HG03097 (cell line): ENCODE results near the gene DLL4.
"Not testable (repeated sequence)": the region's sequence is repeated elsewhere in the genome, so short reads cannot be mapped to it uniquely, and the experiment has no call there.

ENCODE experiments used
- ATAC-seq: cut with Tn5 transposase; IDR thresholded peaks from one replicate; pipeline ENCODE4 v1.9.1; 2021; ENCODE audit not compliant: unreplicated experiment, low FRiP score

The DLL4 gene

DNA sequence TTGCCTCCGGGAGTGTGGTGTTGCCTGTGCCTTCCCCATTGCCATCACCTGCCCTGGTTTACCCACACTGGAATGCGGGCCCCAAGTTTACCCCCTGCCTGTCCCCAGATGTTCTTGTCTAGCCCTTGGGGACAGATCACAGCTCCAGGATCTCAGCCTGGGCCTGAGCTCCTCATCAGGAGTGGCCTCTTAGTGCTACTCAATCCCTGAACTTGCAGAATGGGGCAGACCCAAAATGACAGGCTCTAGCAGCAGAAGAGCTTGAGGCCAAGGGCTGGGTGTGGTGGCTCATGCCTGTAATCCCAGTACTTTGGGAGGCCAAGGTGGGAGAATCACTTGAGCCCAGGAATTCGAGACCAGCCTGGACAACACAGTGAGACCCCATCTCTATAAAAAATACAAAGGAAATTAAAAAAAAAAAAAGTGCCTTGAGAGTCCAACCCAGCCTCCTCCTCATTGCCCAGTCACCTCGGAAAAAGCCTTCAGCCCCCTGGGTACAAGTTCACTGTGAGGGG, 28.0 kb downstream of the DLL4 start:
- no peak for ATAC-seq

DNA sequence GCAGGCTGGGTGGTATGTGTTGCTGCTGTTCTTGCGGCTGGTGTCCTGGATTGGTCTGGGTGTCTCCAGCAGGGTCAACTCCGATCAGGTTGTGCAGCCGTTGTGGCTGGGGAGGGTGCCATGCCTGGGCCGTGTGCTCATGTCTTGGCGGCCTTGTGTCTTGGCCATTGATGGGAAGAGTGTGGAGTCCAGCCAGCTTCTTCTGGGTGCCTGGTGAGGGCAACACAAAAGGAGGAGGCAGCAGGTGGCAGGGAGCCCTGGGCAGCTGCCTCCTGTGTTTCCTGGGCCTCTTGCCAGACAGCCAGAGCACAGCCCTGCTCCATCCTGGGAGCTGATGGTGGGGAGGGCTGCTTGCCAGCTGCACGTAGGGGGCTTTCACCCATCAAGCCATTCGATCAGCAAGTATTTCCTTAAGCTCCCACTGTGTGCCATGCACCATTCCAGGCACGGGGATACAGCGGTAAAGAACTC, 28.5 kb downstream of the DLL4 start:
- ATAC-seq, result no peak

DNA sequence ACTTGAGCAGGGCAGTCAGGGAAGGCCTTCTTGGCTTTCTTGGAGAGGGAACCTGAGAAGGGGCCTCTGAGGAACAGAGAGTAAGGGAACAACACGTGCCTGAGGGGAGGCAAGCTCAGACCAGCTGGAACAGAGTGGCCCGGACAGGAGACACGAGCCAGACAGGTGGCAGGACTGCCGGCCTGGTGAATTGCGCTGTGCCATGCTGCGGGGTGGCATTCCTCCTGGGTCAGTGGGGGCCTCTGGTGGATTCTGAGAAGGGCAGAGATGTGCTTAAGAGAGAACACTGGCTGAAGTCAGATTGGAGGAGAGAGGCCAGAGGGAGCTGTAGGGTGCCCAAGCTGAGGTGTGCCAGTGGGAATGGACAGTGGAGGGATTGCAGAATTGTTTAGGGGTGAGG, 29.0 kb downstream of the DLL4 start:
- ATAC-seq, result no peak

DNA sequence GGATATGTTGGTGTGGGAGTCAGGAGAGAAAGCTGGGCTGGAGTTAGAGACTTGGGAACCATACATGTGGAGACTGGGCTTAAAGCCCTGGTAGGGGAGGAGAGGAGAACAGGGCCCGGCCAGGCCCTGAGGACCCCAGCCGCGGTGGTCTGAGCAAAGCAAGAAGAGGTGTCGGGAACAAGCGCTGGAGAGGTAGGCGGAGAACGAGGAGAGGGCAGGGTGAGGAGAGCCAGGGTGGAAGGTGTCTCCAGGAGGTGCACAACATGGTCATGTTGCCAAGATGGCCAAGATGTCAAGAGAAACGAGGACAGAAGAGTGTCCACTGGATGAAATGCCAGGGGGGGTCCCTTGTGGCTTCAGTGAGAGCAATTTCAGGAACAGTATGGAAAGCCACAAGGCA, 29.6 kb downstream of the DLL4 start:
- ATAC-seq, result no peak

DNA sequence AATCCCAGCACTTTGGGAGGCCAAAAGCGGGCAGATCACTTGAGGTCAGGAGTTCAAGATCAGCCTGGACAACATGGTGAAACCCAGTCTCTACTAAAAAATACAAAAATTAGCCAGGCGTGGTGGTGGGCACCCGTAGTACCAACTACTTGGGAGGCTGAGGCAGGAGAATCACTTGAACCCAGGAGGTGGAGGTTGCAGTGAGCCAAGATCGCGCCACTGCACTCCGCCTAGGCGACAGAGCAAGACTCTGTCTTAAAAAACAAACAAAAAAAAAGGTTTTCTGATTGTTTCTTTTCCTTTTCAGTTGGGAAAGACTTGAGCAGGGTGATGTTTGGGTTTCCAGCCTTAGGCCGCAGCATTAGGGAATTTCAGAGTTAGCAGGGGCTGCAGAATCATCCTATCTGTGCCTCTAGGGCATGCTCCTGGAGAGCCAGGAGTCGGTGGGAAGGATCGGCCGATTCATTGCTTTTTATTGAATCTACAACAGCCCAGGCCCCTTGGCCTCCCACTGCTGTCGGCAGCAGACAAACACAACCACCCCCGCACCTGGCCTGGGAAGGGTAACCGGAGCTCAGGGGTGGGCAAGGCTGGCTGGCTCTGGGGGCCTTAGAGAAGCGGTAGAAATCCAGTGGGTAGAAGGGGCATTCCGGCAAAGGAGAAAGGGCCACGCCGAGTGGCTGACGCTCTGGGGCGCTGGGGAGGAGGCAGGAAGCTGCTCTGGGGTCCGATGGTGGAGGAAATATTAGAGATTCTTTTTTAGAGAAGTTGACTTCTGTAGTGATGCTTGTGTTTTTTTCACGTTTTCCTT, 30.4 kb downstream of the DLL4 start:
- ATAC-seq, result no peak

DNA sequence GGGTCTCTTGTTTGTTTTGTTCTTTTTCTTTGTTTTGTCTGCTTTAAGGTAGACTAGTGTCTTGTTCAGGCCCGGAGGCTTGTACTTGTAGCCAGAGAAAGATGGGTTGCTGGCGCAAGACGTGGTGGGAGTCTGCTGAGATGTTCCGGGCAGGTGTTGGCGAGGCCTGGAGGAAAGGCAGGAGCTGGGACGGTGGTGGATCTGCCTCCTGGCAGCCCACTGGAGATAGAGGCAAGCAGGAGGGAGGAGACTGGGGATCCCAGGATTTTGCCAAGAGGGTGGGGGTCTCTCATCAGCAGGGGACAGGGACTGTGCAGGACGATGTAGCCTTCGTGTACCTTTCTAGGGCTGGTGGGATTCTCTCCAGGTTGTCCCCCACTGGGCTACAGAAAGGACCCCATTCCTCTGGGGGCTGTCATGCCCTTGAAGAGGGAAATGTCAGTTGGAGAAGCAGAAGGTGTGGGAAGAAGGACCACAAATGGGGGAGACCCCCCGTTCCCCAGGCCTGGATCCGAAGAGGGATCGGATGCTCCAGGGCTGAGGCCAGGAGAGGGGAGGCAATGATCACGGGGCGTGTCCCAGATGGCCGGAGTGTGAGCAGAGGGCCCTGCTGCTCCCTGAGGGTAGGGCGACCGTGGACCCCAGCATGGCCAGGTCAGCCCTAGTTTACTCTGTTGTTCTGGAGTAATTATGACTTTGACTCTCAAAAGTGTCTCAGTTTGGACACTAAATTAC, 31.2 kb downstream of the DLL4 start:
- ATAC-seq, result no peak

DNA sequence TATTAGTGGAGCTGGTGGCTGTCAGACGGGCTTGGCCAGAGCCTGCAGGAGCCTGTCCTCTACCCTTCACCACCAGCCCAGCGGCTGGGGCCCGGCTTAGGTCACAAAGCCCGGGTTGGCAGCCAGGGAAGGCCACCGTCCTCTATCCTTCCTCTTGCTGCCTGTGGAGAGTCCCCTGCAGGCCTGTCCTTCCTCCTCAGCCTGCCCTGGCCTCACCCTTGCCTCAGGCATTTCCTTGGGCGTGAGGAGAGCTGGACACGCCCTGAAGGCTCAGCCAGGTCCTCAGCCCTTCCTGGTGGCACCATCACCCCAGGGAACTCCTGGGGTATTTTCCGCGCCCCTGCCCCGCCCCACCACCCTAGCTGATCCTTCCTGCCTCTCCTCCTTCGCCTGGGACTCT, 31.8 kb downstream of the DLL4 start:
- ATAC-seq, result no peak

DNA sequence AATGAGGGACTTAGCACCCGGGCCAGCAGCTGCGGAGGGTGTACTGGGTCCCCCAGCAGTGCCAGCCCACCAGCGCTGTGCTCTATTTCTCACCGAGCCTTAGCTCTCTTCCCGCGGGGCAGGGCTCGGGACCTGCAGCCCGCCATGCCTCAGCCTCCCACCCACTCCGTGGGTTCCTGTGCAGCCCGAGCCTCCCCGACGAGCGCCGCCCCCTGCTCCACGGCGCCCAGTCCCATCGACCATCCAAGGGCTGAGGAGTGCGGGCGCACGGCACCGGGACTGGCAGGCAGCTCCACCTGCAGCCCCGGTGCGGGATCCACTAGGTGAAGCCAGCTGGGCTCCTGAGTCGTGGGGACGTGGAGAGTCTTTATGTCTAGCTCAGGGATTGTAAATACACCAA, 32.6 kb downstream of the DLL4 start:
- ATAC-seq, result not testable (repeated sequence)

DNA sequence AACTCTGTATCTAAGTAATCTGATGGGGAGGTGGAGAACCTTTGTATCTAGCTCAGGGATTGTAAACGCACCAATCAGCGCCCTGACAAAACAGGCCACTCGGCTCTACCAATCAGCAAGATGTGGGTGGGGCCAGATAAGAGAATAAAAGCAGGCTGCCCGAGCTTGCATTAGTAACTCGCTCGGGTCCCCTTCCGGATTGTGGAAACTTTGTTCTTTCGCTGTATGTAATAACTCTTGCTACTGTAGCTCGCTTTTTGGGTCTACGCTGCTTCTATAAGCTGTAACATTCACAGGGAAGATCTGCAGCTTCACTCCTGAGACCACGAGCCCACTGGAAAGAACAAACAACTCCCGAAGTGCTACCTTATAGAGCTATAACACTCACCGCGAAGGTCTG, 33.2 kb downstream of the DLL4 start:
- not testable (repeated sequence) for ATAC-seq

DNA sequence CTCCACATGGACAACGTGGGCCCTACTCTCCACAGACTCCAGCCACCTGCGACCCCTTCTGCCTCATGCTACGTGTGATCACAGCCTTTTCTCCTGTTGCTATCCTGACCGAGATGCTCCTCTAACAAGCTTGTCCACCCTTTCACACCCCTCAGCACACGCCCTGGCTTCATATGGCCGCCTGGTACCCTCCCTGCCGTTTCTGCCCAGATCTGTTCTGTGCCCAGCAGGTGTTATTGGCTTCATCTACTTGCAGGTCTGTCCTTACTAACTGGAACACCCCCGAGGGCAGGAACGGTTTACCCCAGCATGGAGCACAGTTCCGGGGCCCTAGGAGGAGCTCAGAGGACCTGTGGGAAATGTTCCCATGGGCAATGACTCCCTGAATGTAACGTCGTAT, 34.1 kb downstream of the DLL4 start:
- ATAC-seq, result no peak

DNA sequence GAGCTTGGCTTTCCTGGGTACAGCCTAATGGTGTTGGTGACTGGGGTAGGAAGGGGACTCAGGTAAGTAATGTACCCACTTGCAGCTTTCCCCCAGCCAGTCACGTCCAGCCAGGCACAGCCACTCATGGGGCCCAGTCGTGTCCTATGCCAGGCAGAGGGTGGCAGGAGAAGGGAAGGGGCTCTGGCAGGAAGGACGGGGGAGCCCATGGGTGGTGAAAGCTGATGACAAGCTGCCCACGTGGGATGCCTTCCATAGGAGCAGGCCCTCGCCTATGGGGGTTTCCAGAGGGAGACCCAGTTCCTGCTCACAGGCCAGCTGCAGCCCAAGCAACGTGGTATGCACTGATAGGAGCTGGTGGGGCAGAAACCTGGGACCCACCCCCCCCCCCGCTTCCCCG, 34.9 kb downstream of the DLL4 start:
- ATAC-seq, result no peak

DNA sequence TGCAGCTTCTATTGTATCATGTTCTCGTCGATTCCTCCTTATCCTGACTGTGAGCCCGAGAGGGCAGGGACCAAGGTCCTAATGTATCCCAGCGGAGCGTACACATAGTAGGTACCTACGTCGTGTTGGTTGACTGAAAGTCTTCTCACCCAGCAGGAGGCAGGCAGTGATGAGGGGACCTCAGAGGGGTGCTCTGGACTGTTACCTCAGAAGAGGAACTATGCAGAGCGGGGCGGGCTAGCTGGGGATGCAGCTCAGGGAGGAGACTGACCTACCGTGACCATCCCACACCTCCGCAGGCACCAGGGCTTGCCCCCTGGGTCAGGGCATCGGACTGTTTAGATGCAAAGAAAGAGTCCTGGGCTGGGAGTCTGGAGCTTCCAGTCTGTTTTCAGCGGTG, 35.5 kb downstream of the DLL4 start:
- no peak for ATAC-seq

DNA sequence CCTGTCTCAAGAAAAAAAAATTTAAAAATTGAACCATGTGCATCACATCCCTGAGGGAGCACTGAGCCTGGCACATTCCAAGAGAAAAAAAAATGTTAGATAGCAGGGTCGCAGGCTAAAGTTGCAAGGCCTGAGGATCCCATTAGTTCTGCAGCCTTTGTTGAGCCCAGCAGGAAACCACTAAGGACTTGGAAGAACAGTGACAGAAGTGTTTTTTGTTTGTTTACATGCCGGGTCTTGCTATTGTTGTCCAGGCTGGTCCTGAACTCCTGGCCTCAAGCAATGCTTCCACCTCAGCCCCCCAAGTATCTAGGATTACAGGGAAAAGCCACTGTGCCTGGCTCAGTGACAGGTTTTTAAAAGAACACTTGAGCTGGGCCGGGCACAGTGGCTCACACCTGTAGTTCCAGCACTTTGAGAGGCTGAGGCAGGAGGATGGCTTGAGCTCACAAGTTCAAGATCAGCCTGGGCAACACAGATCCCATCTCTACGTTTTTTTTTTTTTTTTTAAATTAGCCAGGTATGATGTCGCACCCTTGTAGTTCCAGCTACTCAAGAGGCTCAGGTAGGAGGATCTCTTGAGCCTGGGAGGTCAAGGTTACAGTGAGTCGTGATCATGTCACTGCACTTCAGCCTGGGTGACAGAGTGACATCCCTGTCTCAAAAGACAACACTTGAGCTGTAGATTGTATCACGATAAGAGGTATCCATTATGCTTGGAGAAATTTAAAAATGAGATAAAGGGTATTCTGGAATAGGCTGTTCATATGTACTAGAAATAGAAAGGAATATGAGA, 39.3 kb downstream of the DLL4 start:
- no peak for ATAC-seq

DNA sequence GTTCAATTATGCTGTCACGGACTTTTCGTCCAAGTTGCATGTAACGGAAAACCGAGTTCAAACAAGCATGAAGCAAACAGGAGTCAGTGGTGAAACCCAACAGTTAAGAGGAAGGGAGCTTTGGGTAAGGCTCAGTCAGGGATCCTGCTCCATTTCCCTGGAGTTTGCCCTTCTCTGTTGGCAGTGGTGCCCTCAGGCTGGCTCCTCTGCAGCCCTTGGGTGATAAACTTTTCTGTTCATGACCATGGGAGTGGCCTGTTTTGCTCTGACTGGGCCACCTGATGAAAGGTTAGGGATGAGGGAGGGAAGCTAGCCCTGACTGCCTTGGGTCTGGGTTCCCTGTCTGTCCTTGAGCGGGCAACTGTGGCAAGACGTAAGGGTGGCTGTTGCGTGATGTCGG, 40.2 kb downstream of the DLL4 start:
- no peak for ATAC-seq

DNA sequence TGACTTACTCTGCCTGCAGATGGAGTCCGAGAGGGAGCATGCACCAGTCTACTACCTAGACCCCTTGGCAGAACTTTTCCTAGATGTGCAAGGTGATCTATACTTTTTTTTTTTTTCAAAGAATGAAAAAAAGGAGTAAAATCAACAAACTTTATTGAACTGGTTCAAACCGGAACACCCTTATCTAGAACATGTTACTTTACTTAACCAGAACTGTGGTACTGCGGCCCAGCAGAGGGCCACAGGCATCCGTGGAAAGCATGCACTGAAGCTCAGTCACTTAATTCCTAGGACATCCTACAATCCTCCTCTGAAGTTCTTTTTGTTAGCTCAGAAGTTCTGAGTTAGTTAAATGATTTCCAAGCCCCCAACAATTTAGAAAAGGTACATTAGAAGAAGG, 45.7 kb downstream of the DLL4 start:
- no peak for ATAC-seq

DNA sequence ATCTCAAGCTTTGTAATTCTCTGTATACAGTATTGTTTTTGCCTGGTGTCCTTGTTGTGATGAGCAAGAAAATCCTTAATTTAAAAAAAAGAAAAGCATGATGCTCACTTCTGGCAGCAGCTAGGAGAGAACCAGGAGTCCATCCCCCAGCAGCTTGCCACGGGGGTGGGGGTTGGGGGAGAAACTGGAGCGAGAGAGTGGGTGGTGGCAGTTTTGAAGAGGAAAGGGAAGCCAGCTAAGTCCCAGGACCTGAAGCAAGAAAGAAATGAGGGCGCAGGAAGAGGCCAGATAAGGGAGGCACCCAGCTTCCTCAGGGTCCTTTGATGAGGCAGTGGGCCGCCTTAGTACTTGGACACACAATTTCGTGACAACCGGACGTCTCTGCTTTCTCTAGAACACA, 47.7 kb downstream of the DLL4 start:
- no peak for ATAC-seq

DNA sequence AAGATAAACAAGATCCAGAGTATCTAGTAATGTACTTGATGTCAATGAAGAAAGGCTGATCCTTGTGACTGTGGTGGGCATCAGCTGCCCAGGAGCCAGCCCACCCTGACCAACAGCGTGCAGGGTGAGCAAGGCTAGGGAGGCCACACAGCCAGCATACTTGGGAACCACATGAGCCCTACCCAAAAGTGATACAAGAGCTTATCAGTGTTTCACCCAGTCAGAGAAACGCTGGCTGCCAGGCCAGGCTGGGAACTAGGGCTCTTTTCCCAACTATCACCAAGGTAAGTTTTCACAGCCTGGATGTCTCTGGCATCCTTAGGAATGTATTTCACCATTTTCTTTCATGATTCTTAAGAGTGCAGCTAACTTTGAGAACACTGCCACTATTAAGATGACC, 49.0 kb downstream of the DLL4 start:
- no peak for ATAC-seq

DNA sequence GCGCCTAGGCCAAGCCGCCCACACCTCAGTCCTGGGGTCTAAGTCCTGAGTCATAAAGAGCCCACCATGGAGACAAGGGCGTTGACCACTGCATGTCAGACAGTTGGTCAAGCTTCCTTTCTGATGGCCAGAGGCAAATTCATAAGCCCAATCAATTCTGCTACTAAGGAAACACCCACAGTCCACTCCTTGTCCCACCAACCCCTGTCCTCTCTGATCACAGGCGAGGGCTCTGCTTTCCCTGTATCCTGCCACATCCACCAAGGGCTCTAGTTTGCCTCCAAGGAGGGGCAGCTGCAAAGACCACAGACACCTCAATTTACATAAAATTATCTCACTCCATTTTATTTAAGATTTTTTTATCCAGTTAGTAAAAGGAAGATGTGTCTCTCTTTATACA, 49.4 kb downstream of the DLL4 start:
- ATAC-seq, result no peak

DNA sequence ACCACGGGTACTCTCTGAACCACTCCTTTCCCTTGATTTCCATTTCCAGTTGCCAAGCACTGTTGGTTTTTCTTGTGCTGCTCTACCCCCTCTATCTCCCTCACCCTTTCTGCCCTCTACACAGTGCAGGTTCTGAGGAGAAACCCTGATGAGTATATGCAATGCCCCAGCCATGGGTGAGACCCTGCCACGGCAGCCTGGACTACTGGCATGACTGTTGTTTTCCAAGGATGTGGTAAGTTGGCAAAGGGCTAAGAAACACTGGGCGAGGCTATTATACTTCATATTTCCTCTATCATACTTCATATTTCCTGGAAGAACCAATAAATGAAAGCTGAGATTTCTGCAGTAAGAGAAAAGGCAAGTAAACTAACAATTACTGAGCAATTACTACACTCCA, 52.0 kb downstream of the DLL4 start:
- ATAC-seq, result no peak

DNA sequence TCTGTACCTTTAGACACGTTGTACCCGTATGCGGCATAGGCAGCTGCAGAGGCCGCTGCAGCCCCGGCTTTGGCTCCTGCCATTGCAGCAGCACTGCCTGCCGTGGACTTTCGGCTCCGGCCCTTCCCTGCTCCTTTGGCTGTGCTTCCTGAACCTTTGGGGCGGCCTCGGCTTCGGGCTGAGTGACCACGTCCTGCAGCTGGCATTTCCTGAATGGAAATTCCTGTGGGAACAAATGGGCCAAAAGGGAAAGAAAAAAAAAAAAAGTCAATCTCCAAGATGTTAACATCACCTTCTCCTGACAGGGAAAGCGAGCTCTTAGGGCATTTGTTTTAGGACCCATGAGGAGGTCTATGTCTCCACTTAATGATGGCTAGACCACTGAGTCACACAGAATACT, 53.7 kb downstream of the DLL4 start:
- no peak for ATAC-seq

DNA sequence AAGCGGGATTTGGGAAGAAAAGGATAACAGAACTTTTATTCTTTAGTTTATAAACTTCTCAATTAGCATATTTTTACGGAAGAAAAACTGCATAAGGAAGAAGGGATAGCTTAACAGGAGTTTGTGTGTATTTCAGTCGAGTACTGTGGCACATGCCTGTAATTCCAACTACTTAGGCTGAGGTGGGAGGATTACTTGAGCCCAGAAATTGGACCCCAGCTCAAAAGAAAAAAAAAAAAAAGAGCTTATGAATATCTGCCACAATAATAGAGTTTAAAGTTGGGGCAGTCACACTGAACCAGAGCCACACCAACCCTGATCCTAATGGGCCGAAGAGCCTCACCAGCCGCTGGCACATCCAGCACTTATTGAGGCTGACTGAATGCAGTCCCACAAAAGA, 55.3 kb downstream of the DLL4 start:
- no peak for ATAC-seq
